Dendritic cell treated with granulocyte-macrophage colony-stimulating factor and Interleukin-4, amounts not matched to agents 40 ng/mL and 50 ng/mL, for 4 days (primary cell): Measurements from ENCODE around the gene MEIOC.
"Not testable (repeated sequence)": the region's sequence is repeated elsewhere in the genome, so short reads cannot be mapped to it uniquely, and the experiment has no call there.

Experiments
- H3K27ac Mint-ChIP-seq: one replicate; pipeline ENCODE4 v1.8.0; 2022; ENCODE audit warnings: mild to moderate bottlenecking, mixed read lengths
- H3K27me3 Mint-ChIP-seq: one replicate; pipeline ENCODE4 v1.8.0; 2022; ENCODE audit warnings: mild to moderate bottlenecking, mixed read lengths
- H3K36me3 Mint-ChIP-seq: one replicate; pipeline ENCODE4 v1.8.0; 2022; ENCODE audit warnings: low read depth, mixed read lengths
- H3K4me1 Mint-ChIP-seq: one replicate; pipeline ENCODE4 v1.8.0; 2022; ENCODE audit warnings: low read depth, mixed read lengths
- H3K4me3 Mint-ChIP-seq: one replicate; pipeline ENCODE4 v1.8.0; 2022; ENCODE audit warnings: mild to moderate bottlenecking, moderate library complexity, mixed read lengths
- H3K9me3 Mint-ChIP-seq: one replicate; pipeline ENCODE4 v1.8.0; 2022; ENCODE audit warnings: mixed read lengths
- intact Hi-C: fragments of 100-400 bp; cut with micrococcal nuclease; formaldehyde crosslinking; loops from one replicate; pipeline ENCODE4 v1.15.0; 2022

Gene MEIOC

GRCh38 chr17:44630703-44631102 lies 25.6 kb upstream of the MEIOC start:
- Mint-ChIP-seq H3K4me3 (no peak overlapping the region), H3K4me1 (peaks cover 26% of the 10 kb centered on the region), H3K9me3 (no peaks in the 10 kb centered on the region), H3K36me3 (no peaks in the 10 kb centered on the region), H3K27me3 (peaks cover 5% of the 10 kb centered on the region), H3K27ac (no peak overlapping the region)
- intact Hi-C loops = no loop called here

DNA sequence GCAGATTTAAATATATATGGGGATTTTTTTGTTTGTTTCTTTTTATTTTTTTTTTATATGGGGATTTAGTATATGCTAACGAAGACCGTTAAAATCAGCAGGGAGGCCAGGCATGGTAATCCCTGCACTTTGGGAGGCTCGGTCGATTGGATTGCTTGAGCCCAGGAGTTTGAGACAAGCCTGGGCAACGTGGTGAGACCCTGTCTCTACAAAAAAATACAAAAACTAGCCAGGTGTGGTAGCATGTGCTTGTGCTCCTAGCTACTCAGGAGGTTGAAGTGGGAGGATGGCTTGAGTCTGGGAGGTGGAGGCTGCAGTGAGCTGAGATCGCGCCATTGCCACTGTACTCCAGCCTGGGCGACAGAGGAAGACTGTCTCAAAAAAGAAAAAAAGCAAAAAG lies 22.3 kb upstream of the MEIOC start:
- Mint-ChIP-seq H3K4me1 (peaks cover 7% of the 10 kb centered on the region), H3K36me3 (no peaks in the 10 kb centered on the region), H3K27ac (no peak overlapping the region), H3K9me3 (no peaks in the 10 kb centered on the region), H3K27me3 (peaks cover 2% of the 10 kb centered on the region), H3K4me3 (no peak overlapping the region)
- intact Hi-C loops = no loop called here

GRCh38 chr17:44634401-44634800 lies 21.9 kb upstream of the MEIOC start:
- H3K27me3 Mint-ChIP-seq, H3K27ac Mint-ChIP-seq, H3K36me3 Mint-ChIP-seq, H3K9me3 Mint-ChIP-seq, H3K4me1 Mint-ChIP-seq, intact Hi-C loops, H3K4me3 Mint-ChIP-seq: not testable (repeated sequence)

- H3K36me3 Mint-ChIP-seq = no peaks in the 10 kb centered on the region
- intact Hi-C loops = loop anchor here (1.0 kb wide), 1 partner anchor 103 kb away; no protein-coding TSS in a partner anchor
- H3K4me3 Mint-ChIP-seq = no peak overlapping the region
- peaks cover 5% of the 10 kb centered on the region for H3K4me1 Mint-ChIP-seq
- no peaks in the 10 kb centered on the region for H3K9me3 Mint-ChIP-seq
- H3K27me3 Mint-ChIP-seq = peaks cover 4% of the 10 kb centered on the region
- no peak overlapping the region for H3K27ac Mint-ChIP-seq
Measured at GRCh38 chr17:44636562-44636961, 19.7 kb upstream of the MEIOC start.

DNA sequence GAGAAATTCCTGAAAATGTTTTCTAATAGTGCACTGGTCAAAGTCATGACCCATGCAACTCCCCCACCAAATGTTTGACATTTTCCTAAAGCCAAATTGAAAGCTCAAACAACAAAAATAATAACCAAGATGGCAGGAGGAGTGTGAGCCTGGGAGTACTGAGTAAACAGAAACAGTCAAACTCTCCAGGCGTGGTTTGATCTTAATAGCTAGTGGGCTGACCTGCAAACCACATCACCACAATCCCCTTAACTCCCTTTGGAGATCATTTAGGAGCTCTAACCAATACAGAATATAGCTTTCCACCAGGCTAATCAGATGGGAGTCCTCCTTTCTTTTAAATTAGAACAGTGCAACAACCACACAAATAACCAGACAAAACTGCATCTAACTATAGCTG lies 19.2 kb upstream of the MEIOC start:
- Mint-ChIP-seq H3K27ac (no peak overlapping the region), H3K27me3 (peaks cover 4% of the 10 kb centered on the region), H3K4me3 (no peak overlapping the region), H3K36me3 (no peaks in the 10 kb centered on the region), H3K9me3 (no peaks in the 10 kb centered on the region), H3K4me1 (peaks cover 5% of the 10 kb centered on the region)
- intact Hi-C loops = no loop called here

GRCh38 chr17:44642834-44643233 lies 13.4 kb upstream of the MEIOC start:
- intact Hi-C loops = no loop called here
- peaks cover 12% of the 10 kb centered on the region for H3K27me3 Mint-ChIP-seq
- H3K4me3 Mint-ChIP-seq = no peak overlapping the region
- no peaks in the 10 kb centered on the region for H3K36me3 Mint-ChIP-seq
- H3K4me1 Mint-ChIP-seq = no peaks in the 10 kb centered on the region
- H3K27ac Mint-ChIP-seq = no peak overlapping the region
- no peaks in the 10 kb centered on the region for H3K9me3 Mint-ChIP-seq

DNA sequence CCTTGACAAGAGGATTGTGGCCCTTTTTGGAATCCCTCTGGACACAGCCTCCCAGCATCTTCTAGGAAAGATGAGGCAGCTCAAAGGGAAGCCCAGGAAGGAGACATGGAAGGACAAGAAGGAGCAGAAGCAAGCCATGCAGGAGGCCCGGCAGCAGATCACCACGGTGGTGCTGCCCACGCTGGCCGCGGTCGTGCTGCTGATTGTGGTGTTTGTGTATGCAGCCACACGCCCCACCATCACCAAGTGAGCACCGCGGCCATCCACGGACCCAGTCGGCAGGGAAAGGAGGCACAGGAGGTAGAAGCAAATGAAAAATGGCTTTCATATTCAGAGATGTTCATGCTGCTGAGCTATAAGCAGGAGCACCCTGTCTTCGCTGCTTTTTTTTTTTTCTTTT lies 10.9 kb upstream of the MEIOC start:
- no peak overlapping the region for H3K4me3 Mint-ChIP-seq
- H3K9me3 Mint-ChIP-seq = no peaks in the 10 kb centered on the region
- H3K4me1 Mint-ChIP-seq = no peaks in the 10 kb centered on the region
- H3K27ac Mint-ChIP-seq = no peak overlapping the region
- H3K36me3 Mint-ChIP-seq = no peaks in the 10 kb centered on the region
- peaks cover 19% of the 10 kb centered on the region for H3K27me3 Mint-ChIP-seq
- intact Hi-C loops = no loop called here

GRCh38 chr17:44646280-44646679 lies 10.0 kb upstream of the MEIOC start:
- H3K27me3 Mint-ChIP-seq = peaks cover 25% of the 10 kb centered on the region
- no peaks in the 10 kb centered on the region for H3K4me1 Mint-ChIP-seq
- H3K4me3 Mint-ChIP-seq = no peak overlapping the region
- no peaks in the 10 kb centered on the region for H3K36me3 Mint-ChIP-seq
- H3K9me3 Mint-ChIP-seq = no peaks in the 10 kb centered on the region
- no peak overlapping the region for H3K27ac Mint-ChIP-seq
- intact Hi-C loops = no loop called here

DNA sequence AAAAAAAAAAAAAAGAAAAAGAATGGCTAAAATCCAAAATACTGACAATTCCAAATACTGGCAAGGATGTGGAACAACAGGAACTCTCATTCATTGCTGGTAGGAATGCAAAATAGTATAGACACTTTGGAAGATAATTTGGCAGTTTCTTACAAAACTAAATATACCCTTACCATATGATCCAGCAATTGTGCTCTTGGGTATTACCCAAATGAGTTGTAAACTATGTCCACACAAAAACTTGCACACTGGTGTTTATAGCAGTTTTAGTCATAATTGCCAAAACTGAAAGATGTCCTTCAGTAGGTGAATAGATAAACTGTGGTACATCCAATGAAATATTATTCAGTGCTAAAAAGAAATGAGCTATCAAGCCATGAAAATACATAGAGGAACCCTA lies 8.5 kb upstream of the MEIOC start:
- H3K27ac Mint-ChIP-seq = no peak overlapping the region
- no peaks in the 10 kb centered on the region for H3K36me3 Mint-ChIP-seq
- H3K9me3 Mint-ChIP-seq = no peaks in the 10 kb centered on the region
- peaks cover 24% of the 10 kb centered on the region for H3K27me3 Mint-ChIP-seq
- intact Hi-C loops = no loop called here
- H3K4me3 Mint-ChIP-seq = no peak overlapping the region
- no peaks in the 10 kb centered on the region for H3K4me1 Mint-ChIP-seq

- Mint-ChIP-seq H3K27ac (no peak overlapping the region), H3K4me3 (no peak overlapping the region), H3K9me3 (no peaks in the 10 kb centered on the region), H3K27me3 (peaks cover 34% of the 10 kb centered on the region), H3K4me1 (no peaks in the 10 kb centered on the region), H3K36me3 (no peaks in the 10 kb centered on the region)
- intact Hi-C loops = no loop called here
Measured at GRCh38 chr17:44648963-44649362, 7.3 kb upstream of the MEIOC start.

GRCh38 chr17:44651228-44651627 lies 5.0 kb upstream of the MEIOC start:
- Mint-ChIP-seq H3K27ac (no peak overlapping the region), H3K36me3 (no peaks in the 10 kb centered on the region), H3K9me3 (no peaks in the 10 kb centered on the region), H3K4me3 (no peak overlapping the region), H3K27me3 (peaks cover 49% of the 10 kb centered on the region), H3K4me1 (peaks cover 6% of the 10 kb centered on the region)
- intact Hi-C loops = no loop called here

DNA sequence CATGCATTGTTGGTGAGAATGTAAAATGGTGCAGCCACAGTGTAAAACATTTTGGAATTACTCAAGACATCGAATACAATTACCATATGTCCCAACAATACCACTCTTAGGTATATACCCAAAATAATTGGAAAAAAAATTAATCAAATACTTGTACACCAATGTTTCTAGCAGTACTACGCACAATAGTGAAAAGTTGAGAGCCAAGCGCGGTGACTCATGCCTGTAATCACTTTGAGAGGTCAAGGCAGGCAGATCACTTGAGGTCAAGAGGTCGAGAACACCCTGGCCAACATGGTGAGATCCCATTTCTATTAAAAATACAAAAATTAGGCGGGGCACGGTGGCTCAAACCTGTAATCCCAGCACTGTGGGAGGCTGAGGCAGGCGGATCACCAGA lies 3.5 kb upstream of the MEIOC start:
- H3K4me3 Mint-ChIP-seq = no peak overlapping the region
- H3K36me3 Mint-ChIP-seq = no peaks in the 10 kb centered on the region
- intact Hi-C loops = no loop called here
- peaks cover 62% of the 10 kb centered on the region for H3K27me3 Mint-ChIP-seq
- H3K9me3 Mint-ChIP-seq = no peaks in the 10 kb centered on the region
- no peak overlapping the region for H3K27ac Mint-ChIP-seq
- peaks cover 15% of the 10 kb centered on the region for H3K4me1 Mint-ChIP-seq

DNA sequence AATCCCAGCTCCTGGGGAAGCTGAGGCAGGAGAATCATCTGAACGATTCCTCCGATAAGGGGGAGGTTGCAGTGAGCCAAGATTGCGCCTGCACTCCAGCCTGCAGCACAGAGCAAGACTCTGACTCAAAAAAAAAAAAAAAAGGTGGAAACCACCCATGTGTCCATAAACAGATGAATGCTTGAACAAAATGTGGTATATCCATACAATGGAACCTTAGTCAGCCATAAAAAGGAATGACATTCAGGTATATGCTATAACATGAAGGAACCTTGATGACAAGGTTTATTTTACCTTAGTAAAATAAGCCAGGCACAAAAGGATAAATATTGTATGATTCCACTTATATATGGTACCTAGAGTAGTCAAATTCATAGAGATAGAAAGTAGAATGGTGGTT lies 2.9 kb upstream of the MEIOC start:
- H3K27me3 Mint-ChIP-seq = peaks cover 68% of the 10 kb centered on the region
- no peaks in the 10 kb centered on the region for H3K36me3 Mint-ChIP-seq
- H3K9me3 Mint-ChIP-seq = no peaks in the 10 kb centered on the region
- intact Hi-C loops = no loop called here
- no peak overlapping the region for H3K27ac Mint-ChIP-seq
- H3K4me3 Mint-ChIP-seq = no peak overlapping the region
- peaks cover 15% of the 10 kb centered on the region for H3K4me1 Mint-ChIP-seq

- H3K36me3 Mint-ChIP-seq = no peaks in the 10 kb centered on the region
- no peak overlapping the region for H3K4me3 Mint-ChIP-seq
- H3K27ac Mint-ChIP-seq = no peak overlapping the region
- H3K4me1 Mint-ChIP-seq = peaks cover 15% of the 10 kb centered on the region
- no peaks in the 10 kb centered on the region for H3K9me3 Mint-ChIP-seq
- intact Hi-C loops = no loop called here
- H3K27me3 Mint-ChIP-seq = peaks cover 66% of the 10 kb centered on the region
Measured at GRCh38 chr17:44653954-44654353, 2.3 kb upstream of the MEIOC start.

GRCh38 chr17:44661835-44662234 lies 5.6 kb downstream of the MEIOC start:
- H3K9me3 Mint-ChIP-seq = no peaks in the 10 kb centered on the region
- no peak overlapping the region for H3K4me3 Mint-ChIP-seq
- intact Hi-C loops = no loop called here

More at GRCh38 chr17:44661835-44662234, 5.6 kb downstream of the MEIOC start:
- Mint-ChIP-seq H3K27ac (no peak overlapping the region), H3K36me3 (no peaks in the 10 kb centered on the region), H3K4me1 (peaks cover 4% of the 10 kb centered on the region), H3K27me3 (peaks cover 19% of the 10 kb centered on the region)
